ENCODE results near the gene NUDT4.
"Not testable (repeated sequence)": the region's sequence is repeated elsewhere in the genome, so short reads cannot be mapped to it uniquely, and the experiment has no call there.

Gene NUDT4

GRCh38 chr12:93368766-93369165, 9.0 kb upstream of the NUDT4 start:
- DNase-seq, result no peak

GRCh38 chr12:93369505-93369904, 8.2 kb upstream of the NUDT4 start:
- DNase-seq, result no peak

GRCh38 chr12:93370947-93371346, 6.8 kb upstream of the NUDT4 start:
- DNase-seq, result peak; percentile 89

- DNase-seq, result no peak
Observed at GRCh38 chr12:93373961-93374656, 3.6 kb upstream of the NUDT4 start.

- DNase-seq, result no peak
Observed at GRCh38 chr12:93375906-93376305, 1.8 kb upstream of the NUDT4 start.

- peak; percentile 94 for DNase-seq
Observed at GRCh38 chr12:93376436-93377251, 1.1 kb upstream of the NUDT4 start.

GRCh38 chr12:93378196-93378997, 672 bp downstream of the NUDT4 start:
- DNase-seq, result peak; percentile 79

- no peak for DNase-seq
Observed at GRCh38 chr12:93378998-93379325, 1.2 kb downstream of the NUDT4 start.

GRCh38 chr12:93379326-93379980, 1.7 kb downstream of the NUDT4 start:
- DNase-seq, result no peak

GRCh38 chr12:93379981-93380361, 2.2 kb downstream of the NUDT4 start:
- no peak for DNase-seq

GRCh38 chr12:93380480-93381121, 2.9 kb downstream of the NUDT4 start:
- no peak for DNase-seq

GRCh38 chr12:93381161-93381975, 3.6 kb downstream of the NUDT4 start:
- DNase-seq, result no peak

GRCh38 chr12:93381976-93382437, 4.3 kb downstream of the NUDT4 start:
- peak; percentile 62 for DNase-seq

GRCh38 chr12:93387780-93388179, 10.1 kb downstream of the NUDT4 start:
- no peak for DNase-seq

- no peak for DNase-seq
Observed at GRCh38 chr12:93390031-93390430, 12.3 kb downstream of the NUDT4 start.

- no peak for DNase-seq
Observed at GRCh38 chr12:93390549-93391297, 13.0 kb downstream of the NUDT4 start.

- DNase-seq, result no peak
Observed at GRCh38 chr12:93393425-93393824, 15.7 kb downstream of the NUDT4 start.

GRCh38 chr12:93397412-93397811, 19.7 kb downstream of the NUDT4 start:
- DNase-seq, result no peak

- DNase-seq, result not testable (repeated sequence)
Observed at GRCh38 chr12:93399183-93399863, 21.6 kb downstream of the NUDT4 start.
